ENCODE results near the gene AOC3. TPM values are rescaled to one million over a fixed set of nuclear protein-coding genes. Genes with fewer than 3 reads are reported as not detected.

Gene AOC3, protein sequence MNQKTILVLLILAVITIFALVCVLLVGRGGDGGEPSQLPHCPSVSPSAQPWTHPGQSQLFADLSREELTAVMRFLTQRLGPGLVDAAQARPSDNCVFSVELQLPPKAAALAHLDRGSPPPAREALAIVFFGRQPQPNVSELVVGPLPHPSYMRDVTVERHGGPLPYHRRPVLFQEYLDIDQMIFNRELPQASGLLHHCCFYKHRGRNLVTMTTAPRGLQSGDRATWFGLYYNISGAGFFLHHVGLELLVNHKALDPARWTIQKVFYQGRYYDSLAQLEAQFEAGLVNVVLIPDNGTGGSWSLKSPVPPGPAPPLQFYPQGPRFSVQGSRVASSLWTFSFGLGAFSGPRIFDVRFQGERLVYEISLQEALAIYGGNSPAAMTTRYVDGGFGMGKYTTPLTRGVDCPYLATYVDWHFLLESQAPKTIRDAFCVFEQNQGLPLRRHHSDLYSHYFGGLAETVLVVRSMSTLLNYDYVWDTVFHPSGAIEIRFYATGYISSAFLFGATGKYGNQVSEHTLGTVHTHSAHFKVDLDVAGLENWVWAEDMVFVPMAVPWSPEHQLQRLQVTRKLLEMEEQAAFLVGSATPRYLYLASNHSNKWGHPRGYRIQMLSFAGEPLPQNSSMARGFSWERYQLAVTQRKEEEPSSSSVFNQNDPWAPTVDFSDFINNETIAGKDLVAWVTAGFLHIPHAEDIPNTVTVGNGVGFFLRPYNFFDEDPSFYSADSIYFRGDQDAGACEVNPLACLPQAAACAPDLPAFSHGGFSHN
- total RNA-seq (1 to 10 TPM; 2.4 to 6.9 TPM), polyA plus RNA-seq (10 to 100 TPM in 1 of 2 donors, 1 to 10 TPM in 1; 2.0 to 18.2 TPM)

GRCh38 chr17:42850954-42851353 is at the start of gene AOC3:
AOC3 (plus strand) TSS chr17:42851199; CDS start chr17:42851344, 145 bp downstream.
- H3K9ac ChIP-seq (ENCODE audit: low read depth in 1 of 2, low read length in 2 of 2), result no peak within 1 kb of the TSS
- WGBS, result 57% methylated on average over 9 of the region's 9 CpGs
- no peak for DNase-seq (ENCODE audit: low spot score)
- no peaks in the 10 kb centered on the region for H3K9me3 ChIP-seq (ENCODE audit: control insufficient read depth in 4 of 4, low read length in 3 of 4)
- no peaks in the 10 kb centered on the region for H3K36me3 ChIP-seq (ENCODE audit: control insufficient read depth in 4 of 4, insufficient read depth in 3 of 4, low read depth in 1 of 4, low read length in 3 of 4)
- no peaks in the 10 kb centered on the region for H3K27me3 ChIP-seq (ENCODE audit: control insufficient read depth in 4 of 4, insufficient read depth in 4 of 4, low read length in 3 of 4)
- H3K4me1 ChIP-seq (ENCODE audit: control insufficient read depth in 4 of 4, insufficient read depth in 4 of 4, low read length in 3 of 4), result peaks cover 0 to 25% (median 24%) of the 10 kb centered on the region in 4 donors
- TF ChIP-seq HNF4A (conservative IDR thresholded peaks at IDR 0.05) (no peak), GABPA (IDR thresholded peaks at IDR 0.05 in 1 of 2, conservative IDR thresholded peaks at IDR 0.05 in 1 of 2) (no peak), RAD21 (IDR thresholded peaks at IDR 0.05) (no peak), JUND (IDR thresholded peaks at IDR 0.05) (no peak), EGR1 (IDR thresholded peaks at IDR 0.05; ENCODE audit: low read depth in 2 of 2) (no peak), RXRA (IDR thresholded peaks at IDR 0.05) (no peak), NR2F2 (IDR thresholded peaks at IDR 0.05) (no peak), MAX (IDR thresholded peaks at IDR 0.05) (no peak)
- peak within 1 kb of the TSS; percentile 17 to 36 for H3K27ac ChIP-seq (ENCODE audit: low read depth in 1 of 2, low read length in 2 of 2)
- H3K4me3 ChIP-seq (ENCODE audit: low read depth in 1 of 3, low read length in 3 of 3), result peak within 1 kb of the TSS in 1 of 3 donors; percentile 14

DNA sequence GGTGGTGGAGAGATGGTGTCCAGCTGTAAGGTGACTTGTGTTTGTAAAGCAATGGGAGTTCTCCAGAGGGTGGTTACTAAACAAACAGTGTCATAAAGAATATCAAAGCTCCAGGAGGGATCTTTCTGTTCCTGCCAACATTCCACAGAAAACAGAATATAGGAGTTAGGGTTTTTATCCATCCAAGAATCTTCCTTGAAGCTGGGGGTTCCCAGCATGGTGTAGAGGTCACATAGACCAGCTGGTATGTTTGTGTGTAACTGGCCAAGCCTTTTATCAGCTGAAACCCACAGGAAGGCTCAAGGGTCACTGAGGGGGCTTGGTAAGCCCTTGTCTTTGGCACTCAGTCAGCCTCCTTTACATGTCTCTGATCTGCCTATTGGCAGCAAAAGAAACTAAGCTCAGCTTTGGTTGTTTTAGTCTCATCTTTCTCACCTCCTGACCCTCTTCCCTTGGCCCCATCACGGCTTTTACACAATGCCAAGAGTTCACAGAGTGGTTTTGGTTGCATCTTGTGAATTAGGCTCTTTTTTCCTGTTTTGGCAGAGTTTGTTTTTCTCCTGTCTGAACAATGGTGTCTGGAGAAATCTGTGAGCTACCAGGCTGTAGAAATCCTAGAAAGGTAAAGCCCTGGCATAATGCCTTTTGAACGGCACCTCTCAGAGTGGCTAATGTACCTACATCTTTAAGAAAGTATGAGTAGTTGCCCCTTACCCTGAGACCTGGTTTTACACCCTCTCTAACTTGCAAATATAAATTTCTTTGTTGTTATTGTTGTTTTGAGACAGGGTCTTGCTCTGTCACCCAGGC is 47.7 kb upstream of the AOC3 start:
- Histone ChIP-seq H3K9ac (ENCODE audit: low read depth in 1 of 2, low read length in 2 of 2) (no peak overlapping the region), H3K27ac (ENCODE audit: low read depth in 1 of 2, low read length in 2 of 2) (no peak overlapping the region)

More for the DNA sequence above, 47.7 kb upstream of the AOC3 start:
- DNase-seq (ENCODE audit: low spot score), result no peak
- Histone ChIP-seq H3K9me3 (ENCODE audit: control insufficient read depth in 4 of 4, low read length in 3 of 4) (no peaks in the 10 kb centered on the region), H3K27me3 (ENCODE audit: control insufficient read depth in 4 of 4, insufficient read depth in 4 of 4, low read length in 3 of 4) (no peaks in the 10 kb centered on the region), H3K4me3 (ENCODE audit: low read depth in 1 of 3, low read length in 3 of 3) (no peak overlapping the region), H3K36me3 (ENCODE audit: control insufficient read depth in 4 of 4, insufficient read depth in 3 of 4, low read depth in 1 of 4, low read length in 3 of 4) (no peaks in the 10 kb centered on the region), H3K4me1 (ENCODE audit: control insufficient read depth in 4 of 4, insufficient read depth in 4 of 4, low read length in 3 of 4) (peaks cover 0 to 13% (median 9%) of the 10 kb centered on the region in 4 donors)
- WGBS, result 53% methylated on average over 2 of the region's 2 CpGs
- TF ChIP-seq EGR1 (IDR thresholded peaks at IDR 0.05; ENCODE audit: low read depth in 2 of 2) (no peak), REST (IDR thresholded peaks at IDR 0.05) (no peak), HNF4A (conservative IDR thresholded peaks at IDR 0.05) (no peak), NR2F2 (IDR thresholded peaks at IDR 0.05) (no peak), RXRA (IDR thresholded peaks at IDR 0.05) (no peak), MAX (IDR thresholded peaks at IDR 0.05) (no peak), FOXA2 (IDR thresholded peaks at IDR 0.05) (no peak)

Data from liver (tissue), 9 donors.